Prostate gland (tissue), 1 donor: ENCODE results near the gene COMMD1.

Source experiments
- POLR2A ChIP-seq: fragments of 450-650 bp; IDR thresholded peaks from one replicate; pipeline ENCODE4 v1.6.1; 2016; ENCODE audit warnings: antibody characterized with exemption, mild to moderate bottlenecking
- POLR2AphosphoS5 ChIP-seq: sonication (generic); formaldehyde crosslinking; IDR thresholded peaks from one replicate; pipeline ENCODE4 v1.6.1; 2017; ENCODE audit warnings: antibody characterized with exemption

GRCh38 chr2:62001431-62001830 lies 96.0 kb downstream of the COMMD1 start:
- TF ChIP-seq POLR2A, result no peak
- TF ChIP-seq POLR2AphosphoS5, result no peak
